Measurements from ENCODE around the gene CSNK2A1.

CSNK2A1 gene

GRCh38 chr20:504632-505075 is 38.9 kb downstream of the CSNK2A1 start:
- no peaks in the 10 kb centered on the region for H3K27me3 ChIP-seq (ENCODE audit: control insufficient read depth in 3 of 3, insufficient read depth in 3 of 3, low read depth in 1 of 3, low read length in 3 of 3)
- no peak overlapping the region for H3K18ac ChIP-seq (ENCODE audit: low read length)
- H2AFZ ChIP-seq (ENCODE audit: low read length): no peak overlapping the region
- H3K27ac ChIP-seq (replicated peaks; ENCODE audit: low read length): no peak overlapping the region
- H3K4ac ChIP-seq (ENCODE audit: low read length): no peak overlapping the region
- no peak overlapping the region for H2BK5ac ChIP-seq (ENCODE audit: low read length)
- peaks cover 28 to 94% of the 10 kb centered on the region in 2 donors for H3K36me3 ChIP-seq (replicated peaks in 1 of 2; ENCODE audit: control insufficient read depth in 2 of 2, insufficient read depth in 2 of 2, low read length in 2 of 2)
- H3K79me1 ChIP-seq (ENCODE audit: low read depth, low read length): peaks cover 2% of the 10 kb centered on the region
- no peak overlapping the region for H3K4me2 ChIP-seq (ENCODE audit: insufficient read depth, low read length, poor library complexity, severe bottlenecking)
- DNase-seq (ENCODE audit: low spot score): no peak
- no peak overlapping the region for H3K14ac ChIP-seq (ENCODE audit: low read length)
- WGBS, 2 donors (ENCODE audit: extremely low coverage in 2 of 2, insufficient read length in 2 of 2, insufficient replicate concordance in 1 of 2): no CpG with 5 or more reads among the region's 3 CpGs
- no peak overlapping the region for H4K91ac ChIP-seq (ENCODE audit: low read depth, low read length, poor library complexity)
- H3K4me1 ChIP-seq (ENCODE audit: control insufficient read depth in 2 of 2, insufficient read depth in 1 of 2, low read depth in 1 of 2, low read length in 2 of 2): no peaks in the 10 kb centered on the region
- H3K9ac ChIP-seq (ENCODE audit: low read depth, low read length, poor library complexity): no peak overlapping the region
- no peak overlapping the region for H3K4me3 ChIP-seq (ENCODE audit: low read length in 2 of 2)
- H2BK12ac ChIP-seq (ENCODE audit: low read length): no peak overlapping the region
- H2BK15ac ChIP-seq (ENCODE audit: low read length): no peak overlapping the region
- H3K9me3 ChIP-seq (replicated peaks in 1 of 2; ENCODE audit: control insufficient read depth in 2 of 2, insufficient read depth in 1 of 2, low read depth in 1 of 2, low read length in 2 of 2): no peaks in the 10 kb centered on the region
- no peak overlapping the region for H2BK120ac ChIP-seq (ENCODE audit: low read depth, low read length)
- no peak overlapping the region for H4K8ac ChIP-seq (ENCODE audit: low read depth, low read length)
- no peak overlapping the region for H3K23ac ChIP-seq (ENCODE audit: low read depth, low read length, poor library complexity)
- no peak overlapping the region for H2AK5ac ChIP-seq (ENCODE audit: low read depth, low read length)

- Histone ChIP-seq H2BK15ac (ENCODE audit: low read length) (no peak overlapping the region), H2BK5ac (ENCODE audit: low read length) (no peak overlapping the region), H4K91ac (ENCODE audit: low read depth, low read length, poor library complexity) (no peak overlapping the region), H3K27me3 (ENCODE audit: control insufficient read depth in 3 of 3, insufficient read depth in 3 of 3, low read depth in 1 of 3, low read length in 3 of 3) (no peaks in the 10 kb centered on the region), H4K8ac (ENCODE audit: low read depth, low read length) (no peak overlapping the region), H2BK120ac (ENCODE audit: low read depth, low read length) (no peak overlapping the region), H3K4me2 (ENCODE audit: insufficient read depth, low read length, poor library complexity, severe bottlenecking) (no peak overlapping the region), H3K18ac (ENCODE audit: low read length) (no peak overlapping the region), H3K9ac (ENCODE audit: low read depth, low read length, poor library complexity) (no peak overlapping the region), H3K4me3 (ENCODE audit: low read length in 2 of 2) (no peak overlapping the region), H3K4me1 (ENCODE audit: control insufficient read depth in 2 of 2, insufficient read depth in 1 of 2, low read depth in 1 of 2, low read length in 2 of 2) (no peaks in the 10 kb centered on the region), H2BK12ac (ENCODE audit: low read length) (no peak overlapping the region), H3K9me3 (replicated peaks in 1 of 2; ENCODE audit: control insufficient read depth in 2 of 2, insufficient read depth in 1 of 2, low read depth in 1 of 2, low read length in 2 of 2) (no peaks in the 10 kb centered on the region), H3K27ac (replicated peaks; ENCODE audit: low read length) (no peak overlapping the region), H2AFZ (ENCODE audit: low read length) (no peak overlapping the region), H3K79me1 (ENCODE audit: low read depth, low read length) (peaks cover 2% of the 10 kb centered on the region), H2AK5ac (ENCODE audit: low read depth, low read length) (no peak overlapping the region), H3K36me3 (replicated peaks in 1 of 2; ENCODE audit: control insufficient read depth in 2 of 2, insufficient read depth in 2 of 2, low read length in 2 of 2) (peaks cover 33 to 94% of the 10 kb centered on the region in 2 donors), H3K4ac (ENCODE audit: low read length) (no peak overlapping the region), H3K23ac (ENCODE audit: low read depth, low read length, poor library complexity) (no peak overlapping the region), H3K14ac (ENCODE audit: low read length) (no peak overlapping the region)
- DNase-seq (ENCODE audit: low spot score): no peak
- 100% methylated on average over 1 of the region's 11 CpGs; no CpG with 5 or more reads in 1 of the 2 donors for WGBS, 2 donors (ENCODE audit: extremely low coverage in 2 of 2, insufficient read length in 2 of 2, insufficient replicate concordance in 1 of 2)
These were observed 40.4 kb downstream of the CSNK2A1 start for GRCh38 chr20:503048-503737.

GRCh38 chr20:497979-498378 is 45.6 kb downstream of the CSNK2A1 start:
- no peak overlapping the region for H4K91ac ChIP-seq (ENCODE audit: low read depth, low read length, poor library complexity)
- no peaks in the 10 kb centered on the region for H3K9me3 ChIP-seq (replicated peaks in 1 of 2; ENCODE audit: control insufficient read depth in 2 of 2, insufficient read depth in 1 of 2, low read depth in 1 of 2, low read length in 2 of 2)
- H3K23ac ChIP-seq (ENCODE audit: low read depth, low read length, poor library complexity): no peak overlapping the region
- no peak overlapping the region for H3K27ac ChIP-seq (replicated peaks; ENCODE audit: low read length)
- no peak overlapping the region for H2BK15ac ChIP-seq (ENCODE audit: low read length)
- no peak overlapping the region for H3K4ac ChIP-seq (ENCODE audit: low read length)
- H4K8ac ChIP-seq (ENCODE audit: low read depth, low read length): no peak overlapping the region
- H2BK12ac ChIP-seq (ENCODE audit: low read length): no peak overlapping the region
- H3K18ac ChIP-seq (ENCODE audit: low read length): no peak overlapping the region
- WGBS, 2 donors (ENCODE audit: extremely low coverage in 2 of 2, insufficient read length in 2 of 2, insufficient replicate concordance in 1 of 2): no CpG with 5 or more reads among the region's 2 CpGs
- no peak overlapping the region for H2AFZ ChIP-seq (ENCODE audit: low read length)
- no peak overlapping the region for H3K9ac ChIP-seq (ENCODE audit: low read depth, low read length, poor library complexity)
- no peak overlapping the region for H2BK5ac ChIP-seq (ENCODE audit: low read length)
- H3K36me3 ChIP-seq (replicated peaks in 1 of 2; ENCODE audit: control insufficient read depth in 2 of 2, insufficient read depth in 2 of 2, low read length in 2 of 2): peaks cover 42 to 95% of the 10 kb centered on the region in 2 donors
- H3K14ac ChIP-seq (ENCODE audit: low read length): no peak overlapping the region
- H3K79me1 ChIP-seq (ENCODE audit: low read depth, low read length): peaks cover under 1% of the 10 kb centered on the region
- H2BK120ac ChIP-seq (ENCODE audit: low read depth, low read length): no peak overlapping the region
- H3K27me3 ChIP-seq (ENCODE audit: control insufficient read depth in 3 of 3, insufficient read depth in 3 of 3, low read depth in 1 of 3, low read length in 3 of 3): no peaks in the 10 kb centered on the region
- H3K4me3 ChIP-seq (ENCODE audit: low read length in 2 of 2): no peak overlapping the region
- no peak overlapping the region for H3K4me2 ChIP-seq (ENCODE audit: insufficient read depth, low read length, poor library complexity, severe bottlenecking)
- no peak for DNase-seq (ENCODE audit: low spot score)
- H2AK5ac ChIP-seq (ENCODE audit: low read depth, low read length): no peak overlapping the region
- H3K4me1 ChIP-seq (ENCODE audit: control insufficient read depth in 2 of 2, insufficient read depth in 1 of 2, low read depth in 1 of 2, low read length in 2 of 2): no peaks in the 10 kb centered on the region

DNA sequence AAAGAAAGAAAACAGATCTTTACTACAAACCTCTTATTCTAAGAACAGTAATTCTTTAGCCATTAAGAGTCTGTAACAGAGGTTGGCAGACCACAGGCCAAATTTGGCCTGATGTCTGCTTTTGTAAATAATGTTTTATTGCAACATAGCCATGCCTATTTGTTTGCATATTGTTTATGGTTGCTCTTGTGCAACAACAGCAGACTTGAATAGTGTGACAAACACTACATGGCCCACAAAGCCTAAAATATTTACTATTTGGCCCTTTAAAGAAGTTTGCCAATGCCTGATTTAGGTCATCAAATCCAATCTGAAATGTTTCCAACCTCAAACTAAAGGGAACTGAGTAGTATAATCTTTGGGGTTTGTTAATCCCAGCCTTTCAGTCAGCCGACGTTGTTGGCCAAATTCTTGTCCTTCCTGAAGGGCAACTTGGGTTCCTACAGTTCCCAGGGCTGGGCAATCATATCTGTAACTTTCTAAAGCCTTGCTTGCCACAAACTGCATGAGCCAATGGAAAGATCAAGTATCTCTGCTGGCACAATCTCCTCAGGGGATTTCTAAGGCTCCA is 47.4 kb downstream of the CSNK2A1 start:
- H3K9me3 ChIP-seq (replicated peaks in 1 of 2; ENCODE audit: control insufficient read depth in 2 of 2, insufficient read depth in 1 of 2, low read depth in 1 of 2, low read length in 2 of 2): no peaks in the 10 kb centered on the region
- no peak overlapping the region for H3K4me3 ChIP-seq (ENCODE audit: low read length in 2 of 2)
- H3K4me2 ChIP-seq (ENCODE audit: insufficient read depth, low read length, poor library complexity, severe bottlenecking): no peak overlapping the region
- H3K36me3 ChIP-seq (replicated peaks in 1 of 2; ENCODE audit: control insufficient read depth in 2 of 2, insufficient read depth in 2 of 2, low read length in 2 of 2): peaks cover 41 to 95% of the 10 kb centered on the region in 2 donors
- H3K14ac ChIP-seq (ENCODE audit: low read length): no peak overlapping the region
- DNase-seq (ENCODE audit: low spot score): no peak
- no peaks in the 10 kb centered on the region for H3K27me3 ChIP-seq (ENCODE audit: control insufficient read depth in 3 of 3, insufficient read depth in 3 of 3, low read depth in 1 of 3, low read length in 3 of 3)
- H3K4me1 ChIP-seq (ENCODE audit: control insufficient read depth in 2 of 2, insufficient read depth in 1 of 2, low read depth in 1 of 2, low read length in 2 of 2): no peaks in the 10 kb centered on the region
- no peak overlapping the region for H4K8ac ChIP-seq (ENCODE audit: low read depth, low read length)
- no peak overlapping the region for H2AFZ ChIP-seq (ENCODE audit: low read length)
- H2AK5ac ChIP-seq (ENCODE audit: low read depth, low read length): no peak overlapping the region
- H3K4ac ChIP-seq (ENCODE audit: low read length): no peak overlapping the region
- no peak overlapping the region for H2BK12ac ChIP-seq (ENCODE audit: low read length)
- no peak overlapping the region for H3K23ac ChIP-seq (ENCODE audit: low read depth, low read length, poor library complexity)
- no peak overlapping the region for H4K91ac ChIP-seq (ENCODE audit: low read depth, low read length, poor library complexity)
- no peak overlapping the region for H2BK15ac ChIP-seq (ENCODE audit: low read length)
- no peak overlapping the region for H3K9ac ChIP-seq (ENCODE audit: low read depth, low read length, poor library complexity)
- no CpG with 5 or more reads among the region's 2 CpGs for WGBS, 2 donors (ENCODE audit: extremely low coverage in 2 of 2, insufficient read length in 2 of 2, insufficient replicate concordance in 1 of 2)
- no peak overlapping the region for H3K18ac ChIP-seq (ENCODE audit: low read length)
- no peak overlapping the region for H3K27ac ChIP-seq (replicated peaks; ENCODE audit: low read length)
- H3K79me1 ChIP-seq (ENCODE audit: low read depth, low read length): no peaks in the 10 kb centered on the region
- no peak overlapping the region for H2BK5ac ChIP-seq (ENCODE audit: low read length)
- no peak overlapping the region for H2BK120ac ChIP-seq (ENCODE audit: low read depth, low read length)

All from neuronal stem cell (in vitro differentiated cells).